MCF 10A (cell line): Measurements from ENCODE around the gene CCDC88C. TPM values are rescaled to one million over a fixed set of nuclear protein-coding genes. Genes with fewer than 3 reads are reported as not detected.

Experiments used
- BruUV-seq: library from RNA; stranded (reverse); fragments of 400-500 nt; replicated peaks from 2 replicates; lab custom pipeline; 2021; lab: Mats Ljungman, UMichigan
- CTCF ChIA-PET: fragments of 300-600 bp; sonication (Branson Sonifier 250); formaldehyde crosslinking; extraction: SDS; loops from one replicate; lab custom pipeline; 2021; ENCODE audit warnings: antibody characterized with exemption, inconsistent platforms; lab: Yijun Ruan, JAX
- POLR2A ChIA-PET: fragments of 300-600, 350-650 bp; sonication (Branson Sonifier 250); formaldehyde crosslinking; extraction: SDS; loops from one replicate; lab custom pipeline; 2020; ENCODE audit warnings: antibody characterized with exemption, inconsistent platforms; lab: Yijun Ruan, JAX
- DNase-seq: peaks from one replicate; pipeline ENCODE4 v3.0.0-alpha.2; 2018; ENCODE audit not compliant: unreplicated experiment
- H3K27ac Mint-ChIP-seq: one replicate; pipeline ENCODE4 v1.8.0; 2022; ENCODE audit warnings: mild to moderate bottlenecking, low read depth, mixed read lengths; ENCODE audit not compliant: unreplicated experiment
- H3K27me3 Mint-ChIP-seq: one replicate; pipeline ENCODE4 v1.8.0; 2022; ENCODE audit warnings: mixed read lengths; ENCODE audit not compliant: insufficient read depth, unreplicated experiment
- H3K36me3 Mint-ChIP-seq: one replicate; pipeline ENCODE4 v1.8.0; 2022; ENCODE audit warnings: mild to moderate bottlenecking, moderate library complexity, mixed read lengths; ENCODE audit not compliant: insufficient read depth, unreplicated experiment
- H3K4me1 Mint-ChIP-seq: one replicate; pipeline ENCODE4 v1.8.0; 2022; ENCODE audit warnings: mixed read lengths; ENCODE audit not compliant: insufficient read depth, unreplicated experiment
- H3K4me3 Mint-ChIP-seq: one replicate; pipeline ENCODE4 v1.8.0; 2022; ENCODE audit warnings: mild to moderate bottlenecking, moderate library complexity, mixed read lengths; ENCODE audit not compliant: unreplicated experiment
- H3K9me3 Mint-ChIP-seq: one replicate; pipeline ENCODE4 v1.8.0; 2022; ENCODE audit warnings: mixed read lengths; ENCODE audit not compliant: unreplicated experiment
- intact Hi-C: fragments of 100-400 bp; cut with micrococcal nuclease; formaldehyde crosslinking; loops from 2 replicates; pipeline ENCODE4 v1.14.1; 2022
- total RNA-seq: library from RNA; stranded (reverse); gene quantifications from 2 replicates; pipeline ENCODE4 v1.2.3, GENCODE V29; 2022
- TF ChIP-seq, protein P1 (sequence below): fragments of 200-600 bp; IDR thresholded peaks from one replicate; pipeline ENCODE4 v1.8.0; 2022; ENCODE audit warnings: antibody characterized with exemption, mild to moderate bottlenecking; ENCODE audit not compliant: unreplicated experiment

The CCDC88C gene
- total RNA-seq, 1 experiment from 2014 or later, result 19.7 TPM

DNA sequence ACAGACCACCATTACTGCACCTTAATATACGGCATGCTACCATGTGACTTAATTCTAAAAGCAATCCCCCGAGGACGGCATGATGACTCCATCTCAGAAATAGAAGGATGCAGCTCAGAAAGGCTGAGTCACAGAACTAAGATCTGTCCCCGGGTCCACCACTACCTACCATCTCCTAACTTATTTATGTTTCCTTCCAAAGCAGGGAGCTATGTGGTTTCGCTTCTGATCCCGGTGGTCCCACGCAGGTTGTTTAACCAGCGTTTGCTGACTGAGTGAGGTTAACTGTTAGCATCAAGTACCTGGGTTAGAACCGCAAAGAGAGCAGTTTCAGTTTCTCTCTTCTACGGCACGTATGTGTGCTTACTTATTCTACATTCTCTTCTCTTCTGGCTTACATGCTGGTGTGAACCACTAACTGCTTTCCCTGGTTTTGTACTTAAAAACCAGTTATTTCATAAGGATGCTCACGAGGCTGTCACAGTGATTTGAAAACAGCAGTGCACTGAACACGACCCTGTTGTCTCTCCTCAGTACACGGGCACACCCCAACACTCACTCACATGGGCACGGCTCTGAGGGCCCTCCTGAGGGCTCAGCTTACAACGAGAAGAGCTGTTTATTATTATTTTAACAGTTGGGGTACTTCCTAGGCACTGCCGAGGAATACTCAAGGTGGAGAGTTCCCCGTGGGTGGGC is 66.7 kb downstream of the CCDC88C start:
- no peaks in the 10 kb centered on the region for H3K9me3 Mint-ChIP-seq
- no peak for DNase-seq
- no TSS peak for BruUV-seq
- peaks cover 4% of the 10 kb centered on the region for H3K36me3 Mint-ChIP-seq
- intact Hi-C loops, result no loop called here
- CTCF ChIA-PET, result interaction anchor here (0.9 to 2.4 kb wide), 5 partner anchors 10 to 68 kb away, joined by 3 to 11 read pairs (median 4); no protein-coding TSS in a partner anchor
- TF ChIP-seq, protein P1, sequence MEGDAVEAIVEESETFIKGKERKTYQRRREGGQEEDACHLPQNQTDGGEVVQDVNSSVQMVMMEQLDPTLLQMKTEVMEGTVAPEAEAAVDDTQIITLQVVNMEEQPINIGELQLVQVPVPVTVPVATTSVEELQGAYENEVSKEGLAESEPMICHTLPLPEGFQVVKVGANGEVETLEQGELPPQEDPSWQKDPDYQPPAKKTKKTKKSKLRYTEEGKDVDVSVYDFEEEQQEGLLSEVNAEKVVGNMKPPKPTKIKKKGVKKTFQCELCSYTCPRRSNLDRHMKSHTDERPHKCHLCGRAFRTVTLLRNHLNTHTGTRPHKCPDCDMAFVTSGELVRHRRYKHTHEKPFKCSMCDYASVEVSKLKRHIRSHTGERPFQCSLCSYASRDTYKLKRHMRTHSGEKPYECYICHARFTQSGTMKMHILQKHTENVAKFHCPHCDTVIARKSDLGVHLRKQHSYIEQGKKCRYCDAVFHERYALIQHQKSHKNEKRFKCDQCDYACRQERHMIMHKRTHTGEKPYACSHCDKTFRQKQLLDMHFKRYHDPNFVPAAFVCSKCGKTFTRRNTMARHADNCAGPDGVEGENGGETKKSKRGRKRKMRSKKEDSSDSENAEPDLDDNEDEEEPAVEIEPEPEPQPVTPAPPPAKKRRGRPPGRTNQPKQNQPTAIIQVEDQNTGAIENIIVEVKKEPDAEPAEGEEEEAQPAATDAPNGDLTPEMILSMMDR, result no peak
- POLR2A ChIA-PET, result interaction anchor here (2.7 kb wide), 1 partner anchor 10 kb away, joined by 23 read pairs; no protein-coding TSS in a partner anchor
- no peaks in the 10 kb centered on the region for H3K27me3 Mint-ChIP-seq
- no peak overlapping the region for H3K27ac Mint-ChIP-seq
- no peak overlapping the region for H3K4me3 Mint-ChIP-seq
- H3K4me1 Mint-ChIP-seq, result peaks cover 12% of the 10 kb centered on the region

DNA sequence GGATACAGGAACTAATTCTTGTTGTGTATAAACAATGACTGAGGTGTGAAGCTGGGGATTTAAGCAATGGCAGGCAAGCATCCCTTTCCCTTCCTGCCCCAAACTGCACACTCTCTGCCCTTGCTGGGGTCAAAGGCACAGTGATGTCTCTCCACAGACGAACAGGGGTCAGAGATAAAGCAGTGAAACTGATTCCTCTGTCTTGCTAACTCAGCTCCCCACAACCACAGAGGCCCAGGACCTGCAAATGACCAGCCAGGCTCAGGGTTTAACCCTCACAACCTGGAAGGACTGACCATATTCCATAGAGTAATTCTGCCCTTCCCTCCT is 67.2 kb downstream of the CCDC88C start:
- intact Hi-C loops, result no loop called here
- TF ChIP-seq, protein P1, result no peak
- peaks cover 10% of the 10 kb centered on the region for H3K4me1 Mint-ChIP-seq
- BruUV-seq, result no TSS peak
- no peak overlapping the region for H3K4me3 Mint-ChIP-seq
- DNase-seq, result no peak
- H3K27me3 Mint-ChIP-seq, result no peaks in the 10 kb centered on the region
- no peak overlapping the region for H3K27ac Mint-ChIP-seq
- POLR2A ChIA-PET, result interaction anchor here (2.7 kb wide), 1 partner anchor 11 kb away, joined by 23 read pairs; no protein-coding TSS in a partner anchor
- H3K36me3 Mint-ChIP-seq, result peaks cover 8% of the 10 kb centered on the region
- CTCF ChIA-PET, result interaction anchor here (0.9 to 2.4 kb wide), 6 partner anchors 10 to 68 kb away, joined by 3 to 11 read pairs (median 5); no protein-coding TSS in a partner anchor
- H3K9me3 Mint-ChIP-seq, result no peaks in the 10 kb centered on the region

DNA sequence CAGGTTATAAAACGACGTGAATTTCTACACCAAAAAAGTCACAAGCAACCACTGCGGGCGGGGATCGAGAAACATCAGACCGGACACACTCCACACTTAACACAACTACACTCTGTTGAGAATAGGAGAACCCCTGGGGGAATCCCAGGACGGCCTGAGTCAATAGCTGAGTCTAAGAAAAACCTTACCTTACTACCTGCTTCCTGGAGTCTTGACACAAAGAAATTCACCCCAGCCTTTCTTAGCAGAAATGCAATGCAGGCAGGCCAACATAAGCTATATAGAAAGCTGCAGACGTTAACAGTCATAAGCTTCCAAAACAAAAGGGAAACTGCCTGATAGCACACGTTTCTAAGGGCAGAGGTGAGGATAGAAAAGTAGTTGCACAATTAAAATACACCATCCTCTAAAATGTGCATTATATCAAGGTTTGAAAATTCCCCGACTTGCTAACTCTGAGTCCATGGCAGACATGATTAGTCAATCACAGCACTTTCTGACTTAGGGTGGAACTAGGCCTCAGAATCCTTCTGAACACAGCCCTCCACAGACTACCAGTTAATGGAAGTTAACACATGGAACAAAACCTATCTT is 68.0 kb downstream of the CCDC88C start:
- intact Hi-C loops, result no loop called here
- Mint-ChIP-seq H3K27ac (no peak overlapping the region), H3K27me3 (no peaks in the 10 kb centered on the region), H3K4me3 (no peak overlapping the region), H3K4me1 (peaks cover 2% of the 10 kb centered on the region), H3K36me3 (peaks cover 11% of the 10 kb centered on the region), H3K9me3 (no peaks in the 10 kb centered on the region)
- no TSS peak for BruUV-seq
- POLR2A ChIA-PET, result interaction anchor here (0.6 to 2.7 kb wide), 4 partner anchors 10 to 1416 kb away, joined by 3 to 23 read pairs (median 4); no protein-coding TSS in a partner anchor
- CTCF ChIA-PET, result interaction anchor here (0.7 to 2.4 kb wide), 5 partner anchors 9 to 26 kb away, joined by 3 to 11 read pairs (median 6); no protein-coding TSS in a partner anchor
- DNase-seq, result no peak
- TF ChIP-seq, protein P1, result no peak

DNA sequence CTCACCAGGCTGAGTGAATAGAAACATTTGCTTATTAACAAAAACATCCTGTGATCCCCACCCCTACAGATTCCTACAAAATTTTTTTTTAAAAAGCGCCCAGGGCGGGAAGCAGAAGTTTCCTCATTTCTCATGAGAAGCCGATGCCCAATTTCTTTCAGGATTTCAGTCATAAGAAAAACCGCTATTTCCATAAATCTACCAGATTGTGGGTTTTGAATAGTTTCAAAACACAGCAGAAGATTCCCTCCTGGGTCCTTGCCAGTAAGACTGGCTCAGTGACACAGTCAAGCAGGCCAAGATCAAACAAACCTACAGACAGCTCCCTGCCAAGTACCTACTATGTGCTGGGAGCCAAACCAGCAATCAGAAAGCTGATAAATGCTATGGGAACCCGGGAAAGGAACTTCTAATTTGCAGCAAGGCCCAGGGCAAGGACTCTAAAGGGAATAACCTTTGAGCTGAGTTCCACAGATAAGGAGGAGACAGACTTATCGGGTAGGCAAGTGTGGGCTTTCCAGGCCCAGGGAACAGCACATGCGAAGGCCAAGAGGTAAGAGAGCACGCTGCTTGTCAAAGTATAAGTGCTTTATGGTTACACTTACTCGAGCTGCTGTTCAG is 68.7 kb downstream of the CCDC88C start:
- no peaks in the 10 kb centered on the region for H3K9me3 Mint-ChIP-seq
- DNase-seq, result no peak
- no peaks in the 10 kb centered on the region for H3K27me3 Mint-ChIP-seq
- BruUV-seq, result no TSS peak
- ChIA-PET CTCF (interaction anchor here (1.5 to 1.7 kb wide), 2 partner anchors 8 to 12 kb away, joined by 6 to 7 read pairs; no protein-coding TSS in a partner anchor), POLR2A (interaction anchor here (0.6 to 2.7 kb wide), 4 partner anchors 9 to 1416 kb away, joined by 3 to 23 read pairs (median 4); no protein-coding TSS in a partner anchor)
- H3K36me3 Mint-ChIP-seq, result peaks cover 7% of the 10 kb centered on the region
- intact Hi-C loops, result no loop called here
- no peak overlapping the region for H3K4me3 Mint-ChIP-seq
- TF ChIP-seq, protein P1, result no peak
- no peaks in the 10 kb centered on the region for H3K4me1 Mint-ChIP-seq
- H3K27ac Mint-ChIP-seq, result no peak overlapping the region
